ENCODE results near the gene DRGX. TPM values are rescaled to one million over a fixed set of nuclear protein-coding genes. Genes with fewer than 3 reads are reported as not detected.

The DRGX gene
- total RNA-seq, 1 donor from 2014 or later = not detected

DNA sequence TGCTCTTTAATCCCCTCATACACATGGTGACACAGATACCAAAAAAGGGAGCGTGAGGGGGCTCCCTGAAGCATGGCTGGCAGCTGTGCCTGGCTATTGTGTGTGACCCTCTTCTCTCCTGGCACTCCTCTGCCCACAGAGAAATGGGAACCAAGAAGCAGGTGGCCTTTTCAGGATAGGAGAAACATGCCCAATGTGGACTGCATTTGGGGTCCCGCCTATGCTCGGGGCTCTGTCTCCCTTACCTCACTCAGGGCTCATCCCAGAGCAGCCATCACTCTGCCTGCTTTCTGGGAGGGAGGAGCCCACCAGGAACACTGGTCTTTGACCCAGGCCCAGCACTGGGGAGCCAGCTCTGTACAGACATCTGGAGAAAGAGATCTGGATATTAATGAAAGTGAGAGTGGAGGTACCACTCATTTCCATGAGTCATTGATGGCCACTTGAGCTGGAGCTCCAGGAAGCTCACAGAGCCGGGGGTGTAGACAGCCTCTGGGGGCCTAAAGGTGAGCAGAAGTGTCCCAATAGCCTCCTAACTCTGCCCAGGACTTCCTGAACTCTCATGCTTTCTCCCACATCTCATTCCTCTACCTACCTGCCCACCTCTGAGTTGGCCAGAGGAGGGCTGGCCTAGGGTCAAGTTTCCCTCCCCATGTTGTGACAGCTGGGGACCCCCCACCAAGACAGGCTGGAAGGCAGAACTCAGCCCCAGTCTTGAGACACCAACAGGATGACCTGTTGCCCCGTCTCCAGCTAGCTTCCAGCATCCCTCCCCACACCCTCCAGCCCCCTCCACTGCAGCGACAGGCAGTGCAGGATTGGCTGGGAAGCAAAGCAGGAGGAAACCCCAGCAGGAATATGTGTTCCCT, 42.6 kb downstream of the DRGX start:
- DNase-seq (no peak), ATAC-seq (ENCODE audit: poor library complexity) (no peak)
- intact Hi-C loops (cut with DNase I) = no loop called here

- ATAC-seq (ENCODE audit: poor library complexity) (no peak), DNase-seq (no peak)
- intact Hi-C loops (cut with DNase I) = no loop called here
Measured at GRCh38 chr10:49352323-49352722, 43.6 kb downstream of the DRGX start.

GRCh38 chr10:49351669-49352068, 44.2 kb downstream of the DRGX start:
- intact Hi-C loops (cut with DNase I) = no loop called here
- no peak for ATAC-seq (ENCODE audit: poor library complexity)
- DNase-seq = no peak

DNA sequence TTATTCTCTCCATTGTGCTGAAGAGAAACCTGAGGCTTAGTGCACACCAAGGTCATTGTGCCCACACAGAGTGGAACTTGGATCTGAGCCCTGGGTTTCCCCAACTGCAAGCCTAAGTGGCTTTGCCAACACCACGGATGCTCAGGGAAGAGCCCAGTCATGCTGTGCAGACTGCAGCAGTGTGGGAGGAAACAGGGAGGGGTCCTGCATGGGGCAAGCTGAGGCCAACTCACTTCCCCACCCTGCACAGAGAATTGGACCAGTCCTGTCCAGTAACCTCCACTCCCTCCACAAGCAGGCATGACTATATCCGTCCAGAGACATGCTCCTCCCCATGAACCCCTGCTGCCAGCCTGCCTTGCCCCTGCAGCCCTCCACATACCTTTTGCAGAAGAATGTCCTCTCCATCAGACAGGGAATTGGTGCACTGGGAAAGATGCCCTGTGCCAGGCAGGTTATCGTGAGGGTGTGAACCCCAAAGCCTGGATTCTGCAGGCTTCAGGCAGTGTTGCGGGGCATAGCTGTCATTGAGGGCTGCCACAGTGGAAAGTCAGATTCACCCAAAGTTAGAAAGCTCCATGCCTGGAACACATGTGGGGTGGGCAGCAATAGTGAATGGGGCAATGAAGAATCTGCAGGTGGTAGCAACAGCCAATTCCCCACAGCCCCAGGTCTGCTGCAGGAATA, 44.9 kb downstream of the DRGX start:
- DNase-seq (no peak), ATAC-seq (ENCODE audit: poor library complexity) (no peak)
- intact Hi-C loops (cut with DNase I) = no loop called here

DNA sequence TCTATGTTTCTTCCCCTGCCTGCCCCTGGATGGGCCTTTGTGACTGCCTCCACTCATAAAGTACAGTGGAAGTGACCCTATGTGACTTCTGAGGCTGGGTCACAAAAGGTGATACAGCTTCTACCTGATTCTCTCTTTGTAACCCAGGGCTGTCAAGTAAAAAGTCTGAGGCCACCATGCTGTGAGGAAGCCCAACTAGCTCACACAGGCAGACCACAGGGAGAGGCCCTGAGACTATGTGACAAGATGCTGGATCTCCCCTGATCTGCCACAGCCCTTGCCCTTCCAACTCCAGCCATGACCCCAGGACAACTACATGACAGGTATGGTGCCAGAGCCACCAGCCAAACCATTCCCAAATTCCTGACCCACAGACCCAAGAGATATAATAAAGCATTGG, 45.8 kb downstream of the DRGX start:
- ATAC-seq (ENCODE audit: poor library complexity) (no peak), DNase-seq (no peak)
- intact Hi-C loops (cut with DNase I) = no loop called here

DNA sequence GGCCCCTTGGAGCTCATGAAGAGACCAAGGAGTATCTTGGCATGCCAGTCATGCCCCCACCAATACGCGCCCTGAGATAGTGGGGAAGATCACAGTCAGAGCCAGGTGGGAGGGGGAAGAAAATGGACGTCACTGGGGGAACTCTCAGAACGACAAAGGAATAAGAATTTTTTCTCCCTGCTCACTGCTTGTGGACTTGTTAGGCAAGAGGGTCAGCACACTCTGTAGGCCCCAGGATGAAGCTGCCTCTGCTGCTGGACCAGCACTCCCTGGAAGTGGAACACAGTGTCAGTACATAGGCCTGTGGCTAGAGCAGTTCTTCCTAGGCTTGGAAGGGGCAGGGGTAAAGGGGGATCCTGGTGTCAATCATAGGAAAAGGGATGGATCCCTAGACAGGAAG, 46.5 kb downstream of the DRGX start:
- no peak for ATAC-seq (ENCODE audit: poor library complexity)
- intact Hi-C loops (cut with DNase I) = no loop called here
- no peak for DNase-seq

GRCh38 chr10:49348593-49348992, 47.3 kb downstream of the DRGX start:
- DNase-seq (no peak), ATAC-seq (ENCODE audit: poor library complexity) (no peak)
- intact Hi-C loops (cut with DNase I) = no loop called here

GRCh38 chr10:49347827-49348226, 48.1 kb downstream of the DRGX start:
- intact Hi-C loops (cut with DNase I) = no loop called here
- DNase-seq (no peak), ATAC-seq (ENCODE audit: poor library complexity) (no peak)

DNA sequence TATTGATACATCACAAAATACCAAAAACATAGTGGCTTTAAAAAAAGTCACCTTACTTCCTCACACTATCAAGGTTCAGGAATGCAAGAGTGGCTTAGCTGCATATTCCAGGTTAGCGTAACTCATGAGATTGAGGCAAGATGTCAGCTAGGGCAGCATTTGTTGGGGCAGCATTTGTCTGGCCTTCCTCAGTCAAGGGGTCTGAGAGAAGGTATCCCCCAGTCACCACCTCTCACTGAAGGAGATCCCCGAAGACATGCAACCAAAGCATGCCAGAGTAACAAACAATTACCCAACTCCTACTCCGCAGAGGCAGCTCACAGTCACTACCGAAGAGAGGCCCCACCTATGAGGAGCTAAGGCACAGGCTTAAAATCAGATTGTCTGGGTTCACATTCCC, 48.5 kb downstream of the DRGX start:
- intact Hi-C loops (cut with DNase I) = no loop called here
- DNase-seq (no peak), ATAC-seq (ENCODE audit: poor library complexity) (no peak)

DNA sequence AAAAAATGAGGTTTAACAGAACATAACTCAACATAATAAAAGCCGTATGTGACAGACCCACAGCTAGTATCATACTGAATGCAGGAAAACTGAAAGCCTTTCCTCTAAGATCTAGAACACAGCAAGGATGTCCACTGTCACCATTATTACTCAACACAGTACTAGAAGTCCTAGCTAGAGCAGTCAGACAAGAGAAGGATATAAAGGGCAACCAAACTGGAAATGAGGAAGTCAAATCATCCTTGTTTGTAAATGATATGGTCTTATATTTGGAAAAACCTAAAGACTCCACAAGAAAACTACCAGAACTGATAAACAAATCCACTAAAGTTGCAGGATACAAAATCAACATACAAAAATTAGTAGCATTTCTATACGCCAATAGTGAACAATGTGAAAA, 51.0 kb downstream of the DRGX start:
- intact Hi-C loops (cut with DNase I) = no loop called here
- ATAC-seq (ENCODE audit: poor library complexity) (no peak), DNase-seq (no peak)

- no peak for ATAC-seq (ENCODE audit: poor library complexity)
- intact Hi-C loops (cut with DNase I) = no loop called here
- no peak for DNase-seq
Measured at GRCh38 chr10:49338604-49339003, 57.3 kb downstream of the DRGX start.

- DNase-seq = no peak
- no peak for ATAC-seq (ENCODE audit: poor library complexity)
- intact Hi-C loops (cut with DNase I) = no loop called here
Measured at GRCh38 chr10:49335364-49335972, 60.4 kb downstream of the DRGX start.

DNA sequence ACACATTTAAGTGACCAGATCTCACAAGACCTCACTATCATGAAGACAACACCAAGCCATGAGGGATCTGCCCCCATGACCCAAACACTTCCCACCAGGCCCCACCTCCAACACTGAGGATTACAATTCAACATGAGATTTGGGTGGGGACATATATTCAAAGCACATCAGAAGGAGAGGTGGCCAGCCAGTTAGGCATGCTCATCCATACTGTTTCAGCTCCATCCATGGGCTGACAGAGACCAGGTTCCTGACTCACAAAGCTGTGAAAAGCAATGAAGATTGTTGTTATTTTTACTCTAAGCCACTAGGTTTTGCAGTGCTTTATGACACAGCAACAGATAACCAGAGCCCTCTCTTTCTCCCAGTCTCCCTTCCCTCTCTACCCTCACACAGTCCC, 60.9 kb downstream of the DRGX start:
- ATAC-seq (ENCODE audit: poor library complexity) (no peak), DNase-seq (no peak)
- intact Hi-C loops (cut with DNase I) = no loop called here

DNA sequence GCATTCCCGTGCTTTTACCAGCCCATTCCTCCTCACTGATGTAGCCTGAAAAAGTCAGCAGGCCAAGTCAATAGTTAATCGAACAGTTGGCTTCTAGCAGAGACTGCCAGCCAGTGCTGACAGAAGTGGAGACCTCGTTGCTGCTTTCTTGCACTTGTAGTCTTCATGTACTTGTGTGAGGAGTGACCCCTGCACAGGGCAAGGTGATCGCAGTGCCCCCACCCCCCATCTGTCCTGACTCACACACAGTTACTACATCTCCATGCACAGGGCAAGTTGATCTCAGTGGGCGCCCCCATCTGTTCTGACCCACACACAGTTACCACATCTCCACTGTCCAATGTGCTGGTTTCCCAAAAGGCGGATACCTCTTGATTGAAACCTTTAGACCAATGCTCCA, 62.7 kb downstream of the DRGX start:
- no peak for ATAC-seq (ENCODE audit: poor library complexity)
- intact Hi-C loops (cut with DNase I) = no loop called here
- no peak for DNase-seq

DNA sequence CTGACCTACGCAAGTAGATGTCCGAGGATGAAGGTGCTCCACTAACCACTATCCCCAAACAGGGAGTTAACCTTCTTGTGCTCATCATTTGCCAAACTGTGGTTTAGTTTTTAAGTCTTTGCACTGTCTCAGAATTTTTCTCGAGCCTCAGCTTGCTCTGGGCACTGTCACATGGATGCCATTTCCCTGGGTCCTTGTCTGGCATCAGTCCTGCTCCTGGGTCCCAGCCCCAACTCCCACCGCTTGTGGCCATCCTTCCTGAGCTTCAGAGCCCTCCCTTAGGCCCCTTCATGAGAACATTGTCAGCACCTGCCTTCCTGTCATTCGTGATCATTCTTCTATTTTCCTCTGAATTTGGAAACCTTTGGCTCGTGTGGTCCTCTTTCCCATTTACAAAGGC, 63.1 kb downstream of the DRGX start:
- no peak for DNase-seq
- intact Hi-C loops (cut with DNase I) = no loop called here
- ATAC-seq (ENCODE audit: poor library complexity) = no peak

DNA sequence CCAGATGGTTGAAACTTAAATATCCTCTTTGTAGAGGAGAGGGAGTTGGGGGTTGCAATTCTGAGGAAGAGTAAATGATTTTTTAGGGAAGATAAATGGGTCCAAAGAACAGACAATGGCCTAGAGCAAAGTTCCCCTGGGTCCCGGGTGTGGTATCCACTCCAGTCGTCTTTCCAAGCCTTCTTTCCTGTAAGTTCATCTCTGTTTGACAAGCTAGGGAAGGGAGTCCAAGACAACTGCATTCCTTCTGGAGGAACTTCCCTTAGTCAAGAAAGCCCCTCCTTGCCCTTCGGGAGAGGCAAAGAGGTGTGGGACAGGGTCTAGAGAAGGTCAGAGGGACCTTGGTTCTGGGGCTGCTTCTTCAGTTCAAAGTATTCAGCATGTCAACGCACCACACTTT, 63.6 kb downstream of the DRGX start:
- DNase-seq (no peak), ATAC-seq (ENCODE audit: poor library complexity) (no peak)
- intact Hi-C loops (cut with DNase I) = no loop called here

DNA sequence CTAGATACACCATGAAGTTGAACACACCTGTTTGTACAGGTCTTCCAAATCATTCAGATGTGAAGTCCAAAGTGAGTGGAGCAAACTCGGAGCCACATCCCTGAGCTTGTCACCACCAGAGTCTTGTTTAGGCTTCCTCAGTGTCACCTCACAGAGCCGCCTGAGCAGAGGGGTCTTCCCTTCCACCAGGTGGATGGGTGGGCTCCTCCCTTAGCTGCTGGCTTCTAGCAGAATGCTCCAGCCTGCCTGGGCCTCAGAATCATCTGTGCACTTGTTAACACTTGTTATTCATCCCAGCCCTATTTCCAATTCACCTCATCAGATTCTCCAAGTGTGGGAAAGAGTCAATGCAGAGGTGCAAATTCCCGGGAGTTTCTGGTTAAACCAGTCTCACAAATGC, 64.5 kb downstream of the DRGX start:
- ATAC-seq (ENCODE audit: poor library complexity) = no peak
- DNase-seq = no peak
- intact Hi-C loops (cut with DNase I) = no loop called here

GRCh38 chr10:49330127-49330665, 65.7 kb downstream of the DRGX start:
- DNase-seq (no peak), ATAC-seq (ENCODE audit: poor library complexity) (peak; percentile 7)
- intact Hi-C loops (cut with DNase I) = no loop called here

DNA sequence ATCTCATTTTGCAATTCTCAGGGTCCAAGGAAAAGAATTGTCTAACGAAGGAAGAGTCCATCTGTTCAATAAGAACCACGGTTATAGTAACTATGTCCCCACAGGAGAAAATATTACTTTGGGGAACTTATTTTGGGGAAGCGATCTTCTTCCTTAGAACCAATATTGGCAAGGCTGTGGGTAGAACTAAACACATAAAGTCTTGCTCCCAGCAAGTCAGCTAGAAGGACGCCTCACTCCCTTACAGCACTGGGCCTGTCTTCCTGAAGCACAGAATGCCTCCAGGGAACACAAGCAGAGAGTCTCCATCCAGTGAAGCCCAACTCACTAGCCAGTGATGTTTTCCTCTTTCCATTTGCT, 66.8 kb downstream of the DRGX start:
- ATAC-seq (ENCODE audit: poor library complexity) (no peak), DNase-seq (no peak)

More for the DNA sequence above, 66.8 kb downstream of the DRGX start:
- intact Hi-C loops (cut with DNase I) = no loop called here

Measured in Right ventricle myocardium superior (tissue), 1 donor.